Activated CD4-positive, alpha-beta T cell treated with anti-CD3 and anti-CD28 coated beads for 1 hour (primary cell): ENCODE results near the gene TRIM41.

Experiments
- DNase-seq: peaks from one replicate; pipeline ENCODE4 v3.0.0-alpha.2; 2020

TRIM41 gene

GRCh38 chr5:181233801-181234454 is 10.8 kb downstream of the TRIM41 start:
- DNase-seq: no peak

DNA sequence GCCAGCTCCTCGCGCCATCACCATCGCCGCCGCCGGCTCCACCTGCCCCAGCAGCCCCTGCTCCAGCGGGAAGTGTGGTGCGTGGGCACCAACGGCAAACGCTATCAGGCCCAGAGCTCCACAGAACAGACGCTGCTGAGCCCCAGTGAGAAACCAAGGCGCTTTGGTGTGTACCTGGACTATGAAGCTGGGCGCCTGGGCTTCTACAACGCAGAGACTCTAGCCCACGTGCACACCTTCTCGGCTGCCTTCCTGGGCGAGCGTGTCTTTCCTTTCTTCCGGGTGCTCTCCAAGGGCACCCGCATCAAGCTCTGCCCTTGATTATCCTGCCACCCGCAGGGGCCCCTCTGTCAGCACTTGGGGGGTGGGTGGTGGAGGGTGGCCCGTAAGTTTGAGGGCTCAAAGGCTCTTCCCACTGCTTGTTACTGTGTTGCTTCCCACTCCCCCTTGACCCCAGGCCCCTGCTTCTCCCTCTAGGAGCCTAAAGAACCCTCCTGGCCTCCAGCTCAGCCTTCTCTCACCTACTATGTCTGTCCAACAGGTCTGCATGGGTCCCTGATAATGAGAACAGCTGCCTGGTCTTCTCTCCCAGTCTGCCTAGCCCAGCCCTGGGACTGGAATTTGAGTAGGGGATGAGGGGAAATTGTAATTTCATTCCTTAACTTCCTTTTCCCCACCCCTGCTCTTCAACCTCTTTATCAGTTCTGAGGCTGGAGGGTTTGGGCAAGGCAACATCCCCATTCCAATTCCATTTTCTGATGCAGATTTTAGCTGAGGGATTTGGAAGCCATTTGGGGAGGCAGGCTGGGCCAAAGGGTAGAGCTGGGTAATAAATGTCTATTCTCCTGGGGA is 11.6 kb downstream of the TRIM41 start:
- DNase-seq: no peak

- DNase-seq: no peak
Measured at GRCh38 chr5:181235323-181235688, 12.2 kb downstream of the TRIM41 start.

- no peak for DNase-seq
Measured at GRCh38 chr5:181235689-181236366, 12.7 kb downstream of the TRIM41 start.

DNA sequence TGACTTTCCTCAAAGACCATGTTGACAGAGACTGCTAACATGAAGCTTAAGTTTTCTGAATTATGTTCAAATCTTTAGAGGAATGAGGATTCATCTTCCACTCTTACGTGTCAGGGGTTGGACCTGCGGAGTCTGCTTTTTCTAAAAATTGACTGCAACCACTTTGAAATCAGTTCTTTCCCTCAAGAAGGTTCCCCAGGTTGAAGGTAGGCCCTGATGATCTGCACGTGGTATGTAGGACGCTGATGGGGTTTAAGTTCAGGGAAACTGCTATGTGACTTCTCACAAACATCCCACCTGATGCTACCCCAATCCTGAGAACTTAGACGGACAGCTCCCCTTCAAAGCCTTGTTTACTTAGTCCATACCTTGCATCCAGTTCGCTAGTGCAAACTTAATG is 13.4 kb downstream of the TRIM41 start:
- no peak for DNase-seq

DNA sequence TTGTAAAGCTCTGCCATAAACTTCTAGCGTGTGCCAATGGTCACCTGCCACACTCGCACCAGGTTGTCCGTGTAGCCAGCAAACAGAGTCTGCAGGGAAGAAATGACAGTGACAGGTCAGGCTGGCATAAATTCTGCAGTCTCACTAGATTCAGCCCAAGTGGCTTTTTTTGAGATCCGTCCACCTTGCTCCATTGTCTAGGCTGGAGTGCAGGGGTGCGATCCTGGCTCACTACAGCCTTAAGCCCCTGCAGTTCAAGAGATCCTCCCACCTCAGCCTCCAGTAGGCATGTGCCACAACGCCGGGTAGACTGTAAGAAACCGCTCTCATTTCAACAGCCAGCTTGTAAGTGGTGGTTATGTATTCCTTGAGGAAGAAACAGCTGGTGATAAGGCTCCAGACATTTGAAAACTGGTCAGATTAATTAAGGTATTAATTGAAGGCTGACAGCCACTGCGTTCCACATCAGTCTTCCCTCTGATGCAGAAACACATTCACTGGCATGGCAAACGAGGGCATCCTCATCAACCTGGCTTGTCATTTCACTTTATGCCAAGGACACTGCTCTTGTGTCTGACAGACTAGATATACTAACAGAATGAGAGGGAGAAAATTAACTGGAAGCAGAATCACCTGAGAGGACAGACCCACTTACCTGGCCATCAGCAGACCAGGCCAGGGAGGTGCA is 14.0 kb downstream of the TRIM41 start:
- no peak for DNase-seq

GRCh38 chr5:181237729-181238385 is 14.8 kb downstream of the TRIM41 start:
- no peak for DNase-seq

GRCh38 chr5:181239062-181239663 is 16.1 kb downstream of the TRIM41 start:
- DNase-seq: no peak

GRCh38 chr5:181241393-181241975 is 18.4 kb downstream of the TRIM41 start:
- no peak for DNase-seq

DNA sequence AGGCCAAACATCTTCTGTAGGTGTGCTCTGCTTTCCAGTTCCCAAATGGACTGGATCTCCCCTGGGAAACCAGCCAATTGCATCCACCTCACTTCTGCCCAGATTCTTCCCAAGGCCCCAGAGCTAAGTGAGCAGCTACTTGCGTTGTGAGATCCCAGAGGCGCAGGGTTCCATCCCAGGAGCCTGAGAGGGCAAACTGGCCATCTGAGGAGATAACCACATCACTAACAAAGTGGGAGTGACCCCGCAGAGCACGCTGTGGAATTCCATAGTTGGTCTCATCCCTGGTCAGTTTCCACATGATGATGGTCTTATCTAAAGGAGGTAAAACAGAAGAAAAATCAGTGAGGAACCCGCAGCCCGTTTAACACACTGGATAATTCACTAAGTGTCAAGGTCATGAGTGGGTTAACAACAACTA is 19.0 kb downstream of the TRIM41 start:
- no peak for DNase-seq

GRCh38 chr5:181243018-181243563 is 20.0 kb downstream of the TRIM41 start:
- no peak for DNase-seq

DNA sequence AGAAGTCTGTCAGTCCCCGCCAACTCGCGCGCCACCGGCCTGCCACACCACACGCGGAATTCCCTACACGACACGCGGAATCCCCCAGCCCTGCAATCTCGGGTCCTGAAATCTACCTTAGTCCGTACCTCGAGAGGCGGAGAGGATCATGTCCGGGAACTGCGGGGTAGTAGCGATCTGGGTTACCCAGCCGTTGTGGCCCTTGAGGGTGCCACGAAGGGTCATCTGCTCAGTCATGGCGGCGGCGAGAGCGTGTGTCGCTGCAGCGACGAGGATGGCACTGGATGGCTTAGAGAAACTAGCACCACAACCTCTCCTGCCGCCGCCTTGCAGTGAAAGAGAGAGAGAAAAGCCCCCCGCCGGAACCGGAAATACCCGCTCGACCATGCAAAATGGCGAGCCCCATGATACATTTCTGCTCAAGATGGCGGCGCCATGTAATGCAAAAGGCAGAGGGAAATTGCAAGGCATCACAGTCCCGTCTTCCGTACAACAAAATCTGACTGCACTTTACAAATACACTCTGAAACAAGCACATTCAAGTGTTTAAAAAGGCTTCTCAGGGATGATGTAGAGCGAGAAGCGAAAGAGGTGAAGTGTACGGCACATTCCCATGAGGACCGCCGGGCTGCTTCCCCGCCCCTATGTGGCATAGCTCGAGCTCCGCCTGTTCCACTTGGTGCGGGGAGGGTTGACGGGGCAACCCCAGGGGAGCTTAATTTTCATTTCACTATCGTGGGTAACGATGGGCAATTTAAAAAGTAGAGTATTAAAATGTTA is 20.7 kb downstream of the TRIM41 start, which contains the start of gene RACK1:
RACK1 (minus strand) TSS at position 343 of the 780 bp plus-strand sequence; CDS start at position 237, 106 bp downstream.
- peak; percentile 83 for DNase-seq

GRCh38 chr5:181245427-181246275 is 22.6 kb downstream of the TRIM41 start:
- no peak for DNase-seq

DNA sequence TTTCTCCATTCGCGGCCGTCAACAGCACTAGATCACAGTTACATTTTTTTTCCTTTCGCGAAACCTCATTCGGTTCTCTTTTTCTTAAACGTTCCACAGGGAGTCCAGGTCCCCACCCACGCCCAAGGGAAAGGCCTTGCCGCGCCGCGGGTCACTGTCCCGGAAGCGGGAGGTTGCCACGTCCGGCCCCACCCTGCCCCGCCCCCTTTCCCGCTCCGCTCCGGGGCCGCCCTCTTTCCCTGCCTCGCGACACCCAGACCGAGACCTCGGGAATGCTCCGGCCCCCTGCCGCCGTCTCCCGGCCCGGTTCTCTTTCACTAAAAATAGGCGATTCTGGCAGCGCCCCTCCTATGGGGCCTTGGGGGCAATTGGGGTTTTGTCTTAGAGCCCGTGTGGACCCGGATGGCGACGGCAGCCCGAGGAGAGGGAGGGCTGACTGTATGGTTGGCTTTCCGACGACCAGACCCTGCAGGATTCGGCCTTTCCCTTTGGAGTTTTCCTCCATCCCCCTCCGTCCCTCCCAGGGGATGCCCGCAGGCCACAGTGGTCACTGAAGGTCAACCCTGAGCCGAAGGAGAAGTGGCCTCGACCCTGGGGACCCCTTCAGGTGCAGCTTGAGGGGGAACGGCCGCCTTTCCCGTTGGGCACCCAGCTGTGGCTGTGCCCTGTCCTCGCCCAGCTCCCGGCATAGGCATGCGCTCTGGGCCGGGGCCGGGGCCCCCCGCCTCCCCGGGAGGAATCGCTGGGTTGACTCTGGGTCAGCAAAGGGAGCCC is 23.4 kb downstream of the TRIM41 start:
- DNase-seq: peak; percentile 56

GRCh38 chr5:181248277-181248676 is 25.2 kb downstream of the TRIM41 start:
- no peak for DNase-seq

DNA sequence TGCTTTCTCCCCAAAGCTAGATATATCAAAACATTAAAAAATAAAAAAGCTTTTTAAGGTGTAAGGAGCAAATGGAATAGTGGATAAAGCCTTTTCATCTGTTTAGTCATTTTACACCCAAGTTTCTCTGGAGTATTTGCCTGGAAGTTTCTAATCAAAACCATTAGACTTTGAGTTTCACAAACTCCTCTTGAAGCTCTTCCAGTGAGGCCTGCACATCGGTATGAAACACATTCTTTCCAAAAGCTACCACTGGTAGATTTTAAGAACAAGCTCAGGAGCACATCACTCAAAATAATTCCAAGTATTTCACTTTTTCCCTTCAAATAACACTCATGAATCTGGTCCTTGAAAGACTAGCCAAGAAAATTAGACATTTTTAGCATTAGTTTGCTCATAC is 32.2 kb downstream of the TRIM41 start:
- DNase-seq: no peak

DNA sequence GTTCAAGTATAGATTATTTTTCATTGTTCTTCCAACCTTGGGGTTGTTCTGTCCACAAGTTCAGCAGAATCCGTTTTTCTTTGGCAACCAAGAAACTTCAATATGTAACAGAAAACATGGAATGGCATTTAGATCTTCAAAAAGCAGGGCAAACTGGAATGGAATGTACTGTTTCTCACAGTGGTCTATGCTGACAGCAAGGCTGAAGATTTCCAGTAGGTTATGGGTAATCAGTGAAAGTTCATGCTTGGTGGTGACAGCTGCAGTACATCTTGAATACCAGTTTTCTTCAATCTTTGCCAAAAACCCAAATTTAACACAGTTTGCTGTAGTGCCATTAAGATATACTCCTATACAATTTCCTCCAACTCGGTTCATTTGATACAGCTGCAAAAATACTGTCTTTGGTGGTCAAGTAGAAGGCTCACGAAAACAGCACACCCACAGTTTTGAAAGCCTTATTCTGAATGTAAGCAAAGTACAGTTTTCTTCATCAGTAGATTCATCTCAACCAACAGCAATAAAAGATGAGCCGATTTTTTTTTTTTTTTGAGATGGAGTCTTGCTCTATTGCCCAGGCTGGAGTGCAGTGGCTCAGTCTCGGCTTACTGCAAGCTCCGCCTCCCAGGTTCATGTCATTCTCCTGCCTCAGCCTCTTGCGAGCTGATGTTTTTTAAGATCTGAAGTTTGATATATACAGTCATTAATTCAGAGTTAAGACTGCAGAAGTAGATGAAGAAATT is 32.9 kb downstream of the TRIM41 start:
- DNase-seq: no peak

DNA sequence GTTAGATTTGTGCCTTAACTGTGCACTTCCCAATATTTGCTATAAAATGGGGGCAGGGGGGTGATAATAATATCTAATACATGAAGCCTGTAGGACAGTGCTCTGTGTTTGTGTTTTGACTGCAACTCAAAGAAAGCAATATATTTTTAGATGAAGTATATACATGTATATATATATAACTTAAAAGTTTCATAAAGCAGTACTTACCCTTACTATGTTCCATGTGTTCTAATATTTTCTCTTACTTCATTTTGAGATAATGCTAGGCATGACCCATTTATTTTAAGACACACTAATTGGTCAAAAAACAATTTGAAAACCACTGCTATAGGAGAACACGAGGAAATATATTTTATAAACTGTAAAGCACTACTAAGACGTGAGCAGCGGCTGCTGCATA is 35.5 kb downstream of the TRIM41 start:
- DNase-seq: no peak
